Stimulated activated CD4-positive, alpha-beta T cell treated with anti-CD3 and anti-CD28 coated beads, Interleukin-15, amount 100 ng/mL, for 24 hours (primary cell): ENCODE data around the gene RIPOR3.

Experiments
- DNase-seq: peaks from one replicate; pipeline ENCODE4 v3.0.0-alpha.2; 2020

The RIPOR3 gene

GRCh38 chr20:50690650-50691572 is at the start of gene RIPOR3:
Gene RIPOR3, minus strand, starts transcription at chr20:50691542. Its CDS starts 414 bp downstream, at chr20:50691128.
- DNase-seq = peak; percentile 8

DNA sequence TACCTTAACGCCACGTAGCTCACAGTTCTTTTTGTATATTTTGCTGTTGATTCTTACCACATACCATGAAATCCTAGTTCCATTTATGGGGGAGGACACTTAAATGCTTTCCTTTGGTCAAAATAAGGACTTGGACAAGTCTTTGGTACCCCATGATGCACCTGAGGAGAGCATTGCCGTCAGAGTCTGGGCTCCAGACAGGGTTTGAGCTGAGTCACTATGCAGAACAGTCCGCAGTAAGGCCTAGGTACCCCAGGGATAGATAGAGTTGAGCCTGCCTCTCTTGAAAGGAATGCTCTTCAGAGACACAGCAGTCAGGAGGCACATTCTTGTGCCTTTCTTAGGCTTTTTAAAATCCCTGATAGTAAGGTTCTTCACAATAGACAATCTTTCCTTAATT is 46.0 kb upstream of the RIPOR3 start:
- DNase-seq = no peak

DNA sequence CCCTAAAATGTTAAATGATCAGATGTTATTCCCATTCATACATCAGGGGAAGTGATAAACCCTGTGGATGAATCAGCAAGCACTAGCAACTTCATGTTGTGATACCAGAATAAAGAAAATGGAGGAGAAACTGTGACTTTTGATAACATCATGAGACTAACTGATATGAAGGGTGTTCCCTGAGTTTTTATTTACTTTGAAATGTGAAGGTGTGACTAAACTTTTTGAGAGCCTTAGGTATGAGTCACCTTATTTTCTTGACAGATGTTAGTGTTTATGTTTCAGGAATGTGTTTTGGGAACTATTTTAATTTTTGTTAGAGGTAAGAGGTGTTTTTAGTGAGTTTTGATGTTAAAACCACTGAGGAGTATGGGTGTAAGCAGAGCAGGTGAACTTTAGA is 44.5 kb upstream of the RIPOR3 start:
- no peak for DNase-seq

GRCh38 chr20:50734730-50735679 is 43.7 kb upstream of the RIPOR3 start:
- no peak for DNase-seq

- DNase-seq = no peak
Measured at GRCh38 chr20:50733644-50734349, 42.5 kb upstream of the RIPOR3 start.

- DNase-seq = no peak
Measured at GRCh38 chr20:50731930-50732690, 40.8 kb upstream of the RIPOR3 start.

GRCh38 chr20:50731055-50731929 is 40.0 kb upstream of the RIPOR3 start, which contains the start of gene PARD6B:
Gene PARD6B, plus strand, starts transcription at chr20:50731580. Its CDS starts 207 bp downstream, at chr20:50731787.
- peak; percentile 100 for DNase-seq

DNA sequence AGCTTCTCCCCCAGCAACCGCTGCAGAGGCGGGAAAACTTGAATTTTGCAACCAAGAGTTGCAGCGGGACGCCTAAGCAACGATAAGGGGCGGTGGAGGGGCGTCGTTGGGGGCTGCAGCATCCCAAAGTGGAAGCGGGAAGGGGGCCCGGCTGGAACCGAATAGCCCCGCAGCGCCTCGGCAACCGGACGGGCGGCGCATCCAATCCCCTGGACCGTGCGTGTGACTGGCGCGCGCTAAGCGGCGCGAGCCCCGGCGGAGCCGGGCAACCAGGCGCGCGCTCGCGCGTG is 39.4 kb upstream of the RIPOR3 start:
- no peak for DNase-seq

- DNase-seq = no peak
Measured at GRCh38 chr20:50729901-50730764, 38.8 kb upstream of the RIPOR3 start.

GRCh38 chr20:50728981-50729874 is 37.9 kb upstream of the RIPOR3 start:
- no peak for DNase-seq

- DNase-seq = no peak
Measured at GRCh38 chr20:50728486-50728980, 37.2 kb upstream of the RIPOR3 start.

GRCh38 chr20:50727792-50728485 is 36.6 kb upstream of the RIPOR3 start:
- DNase-seq = no peak

DNA sequence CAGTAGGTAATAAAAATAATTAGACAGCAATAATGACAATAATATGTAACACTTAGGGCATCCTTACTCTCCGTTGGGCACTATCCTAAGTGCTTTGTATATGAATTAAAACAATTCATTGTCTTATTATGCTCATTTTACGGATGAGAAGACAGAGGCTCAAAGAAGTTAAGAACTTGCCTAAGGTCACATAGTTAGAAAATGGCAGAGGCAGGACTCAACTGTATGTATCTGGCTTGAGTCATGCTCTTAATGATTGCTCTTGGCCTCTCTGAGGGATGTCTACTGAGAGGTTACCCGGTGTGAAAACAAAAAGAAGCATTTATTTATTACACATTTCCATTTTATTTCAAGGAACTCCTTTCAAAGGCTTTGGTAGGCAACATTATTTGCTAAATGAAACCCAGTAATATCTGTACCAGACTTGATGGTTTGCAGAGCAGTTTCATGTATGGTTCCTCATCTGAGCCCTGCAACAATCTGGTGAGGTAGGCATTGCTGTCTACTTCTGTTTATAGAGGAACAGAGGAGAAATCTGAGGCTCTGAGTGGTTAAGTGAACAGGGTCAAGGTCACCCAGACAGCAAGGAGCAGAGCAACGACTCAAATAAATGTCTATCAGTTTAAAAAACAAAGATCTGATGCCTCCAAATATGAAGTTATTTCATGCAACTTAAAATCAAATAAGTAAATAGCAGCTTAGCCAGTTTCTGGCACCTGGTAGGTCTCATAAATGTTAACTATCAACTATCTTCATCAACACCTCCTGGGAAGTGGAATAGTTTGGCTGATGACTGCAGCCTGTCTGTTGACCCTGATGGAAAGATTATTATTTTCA is 35.8 kb upstream of the RIPOR3 start:
- DNase-seq = no peak

- no peak for DNase-seq
Measured at GRCh38 chr20:50725724-50726005, 34.3 kb upstream of the RIPOR3 start.

GRCh38 chr20:50724851-50725723 is 33.7 kb upstream of the RIPOR3 start:
- DNase-seq = peak; percentile 89

DNA sequence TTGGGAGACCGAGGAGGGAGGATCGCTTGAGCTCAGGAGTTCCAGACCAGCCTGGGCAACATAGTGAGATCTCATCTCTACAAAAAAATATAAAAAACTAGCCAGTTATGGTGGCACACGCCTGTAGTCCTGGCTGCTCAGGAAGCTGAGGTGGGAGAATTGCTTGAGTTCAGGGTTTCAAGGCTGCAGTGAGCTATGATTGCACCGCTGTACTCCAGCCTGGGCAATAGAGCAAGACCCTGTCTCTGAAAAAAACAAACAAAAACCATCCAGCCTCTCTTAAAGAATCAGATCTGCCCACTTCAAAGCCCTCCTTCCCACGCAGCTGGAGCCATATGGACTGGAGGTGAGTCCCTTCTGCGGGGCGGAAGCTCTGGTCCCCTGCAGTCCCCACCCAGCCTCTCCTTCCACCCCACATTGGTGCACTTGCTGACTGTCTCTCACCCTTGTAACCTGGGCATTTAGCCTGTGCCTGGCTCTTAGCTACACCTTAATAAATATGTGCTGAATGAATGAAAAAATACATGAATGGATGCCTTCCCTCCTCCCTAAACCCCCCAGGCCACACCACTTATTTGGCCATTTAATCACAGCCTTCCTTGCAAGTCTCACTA is 32.9 kb upstream of the RIPOR3 start:
- no peak for DNase-seq
